OCI-LY7 (cell line): ENCODE data around the gene SMPD2. TPM values are rescaled to one million over a fixed set of nuclear protein-coding genes. Genes with fewer than 3 reads are reported as not detected.

Experiments
- BruUV-seq: library from RNA; stranded (reverse); fragments of 400-500 nt; replicated peaks from 2 replicates; lab custom pipeline; 2021; lab: Mats Ljungman, UMichigan
- CTCF ChIA-PET: fragments of 300-600 bp; sonication (Branson Sonifier 250); formaldehyde crosslinking; loops from one replicate; lab custom pipeline; 2022; ENCODE audit warnings: antibody characterized with exemption; ENCODE audit not compliant: unreplicated experiment; lab: Charles Lee
- POLR2A ChIA-PET: fragments of 300-600 bp; sonication (Branson Sonifier 250); formaldehyde crosslinking; loops from one replicate; lab custom pipeline; 2022; ENCODE audit warnings: antibody characterized with exemption; lab: Charles Lee
- DNase-seq: peaks from one replicate; pipeline ENCODE4 v3.0.0-alpha.2; 2015; ENCODE audit warnings: low spot score
- H2AFZ ChIP-seq: fragments of 200-600 bp; sonication (generic), shearing (Covaris generic); 2 replicates; pipeline ENCODE4 v1.6.1; 2014; ENCODE audit warnings: mild to moderate bottlenecking, antibody characterized with exemption, low read length, moderate library complexity
- H3K27ac ChIP-seq: fragments of 200-600 bp; sonication (generic); 2 replicates; pipeline ENCODE4 v1.5.1; 2014; ENCODE audit warnings: mixed run types, low read depth, mild to moderate bottlenecking, moderate library complexity, low read length, inconsistent platforms; ENCODE audit not compliant: poor library complexity, severe bottlenecking
- H3K36me3 ChIP-seq: fragments of 200-600 bp; sonication (generic); 2 replicates; pipeline ENCODE4 v1.6.1; 2014; ENCODE audit warnings: mild to moderate bottlenecking, antibody characterized with exemption, low read length, moderate library complexity, mixed read lengths; ENCODE audit not compliant: insufficient read depth
- H3K4me1 ChIP-seq: fragments of 200-600 bp; sonication (generic); 2 replicates; pipeline ENCODE4 v1.5.1; 2014; ENCODE audit warnings: mild to moderate bottlenecking, low read length; ENCODE audit not compliant: insufficient read depth, poor library complexity, severe bottlenecking
- H3K4me2 ChIP-seq: fragments of 200-600 bp; sonication (generic); 2 replicates; pipeline ENCODE4 v1.6.1; 2014; ENCODE audit warnings: mild to moderate bottlenecking, low read length
- H3K4me3 ChIP-seq: fragments of 200-600 bp; sonication (generic); 2 replicates; pipeline ENCODE4 v1.5.1; 2014; ENCODE audit warnings: mild to moderate bottlenecking, low read depth, low read length; ENCODE audit not compliant: poor library complexity, severe bottlenecking
- H3K79me2 ChIP-seq: fragments of 200-600 bp; sonication (generic); 2 replicates; pipeline ENCODE4 v1.6.1; 2016; ENCODE audit warnings: low read depth, mild to moderate bottlenecking, low read length, moderate library complexity, mixed read lengths; ENCODE audit not compliant: insufficient read depth
- H3K9me2 ChIP-seq: fragments of 200-600 bp; sonication (generic); 2 replicates; pipeline ENCODE4 v1.6.1; 2016; ENCODE audit warnings: mild to moderate bottlenecking, low read length, mixed read lengths; ENCODE audit not compliant: insufficient read depth
- H3K9me3 ChIP-seq: fragments of 200-600 bp; sonication (generic); 2 replicates; pipeline ENCODE4 v1.6.1; 2014; ENCODE audit warnings: mild to moderate bottlenecking, mixed run types, low read length, mixed read lengths
- H4K20me1 ChIP-seq: fragments of 200-600 bp; sonication (generic); 2 replicates; pipeline ENCODE4 v1.6.1; 2014; ENCODE audit warnings: mild to moderate bottlenecking, antibody characterized with exemption, low read length, moderate library complexity, mixed read lengths; ENCODE audit not compliant: insufficient read depth
- CTCF ChIP-seq: fragments of 200-600 bp; sonication (generic); conservative IDR thresholded peaks from 2 replicates; pipeline ENCODE4 v1.5.1; 2014; ENCODE audit warnings: mild to moderate bottlenecking, antibody characterized with exemption, low read length, moderate library complexity, mixed read lengths
- EZH2phosphoT487 ChIP-seq: fragments of 200-600 bp; sonication (generic); IDR thresholded peaks from 2 replicates; pipeline ENCODE4 v1.6.1; 2018; ENCODE audit warnings: low read depth, borderline replicate concordance, mild to moderate bottlenecking, mixed run types, antibody characterized with exemption, low read length, moderate library complexity, mixed read lengths
- intact Hi-C: fragments of 100-400 bp; cut with micrococcal nuclease; formaldehyde crosslinking; loops from one replicate; pipeline ENCODE4 v1.10.0; 2022; ENCODE audit not compliant: unreplicated experiment
- total RNA-seq, 2 experiments: library from RNA; depleted of rRNA in 1 of 2; stranded (reverse); fragments of >200 nt in 1 of 2; shearing (Covaris generic) in 1 of 2; gene quantifications; 2 replicates each; pipeline ENCODE4 v1.2.3, GENCODE V29; 2014 to 2022

SMPD2 gene
- total RNA-seq, 2 experiments from 2014 or later, result 15.9 to 24.4 TPM

DNA sequence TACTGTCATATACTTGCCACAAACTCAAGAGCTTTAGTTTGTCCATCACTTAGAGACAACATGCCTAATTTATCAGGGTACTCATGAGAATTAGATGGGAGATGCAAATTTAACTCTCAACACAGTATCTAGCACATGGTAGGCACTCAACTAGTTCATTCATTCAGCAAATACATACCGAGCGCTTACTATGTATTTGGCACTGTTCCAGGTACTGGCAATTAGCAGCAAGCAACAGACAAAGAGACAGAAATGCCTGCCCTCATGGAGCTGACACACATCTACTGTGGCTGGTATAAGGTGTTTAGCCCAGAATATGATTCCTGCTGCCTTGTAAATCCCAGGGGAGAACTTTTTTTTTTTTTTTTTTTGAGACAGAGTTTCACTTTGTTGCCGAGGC, 10.3 kb downstream of the SMPD2 start:
- intact Hi-C loops, result loop anchor here (10.0 kb wide), 1 partner anchor 356 kb away; the partner anchor contains the start of genes CEP57L1 and SESN1
- Histone ChIP-seq H3K4me2 (no peak overlapping the region), H3K4me1 (peaks cover 49% of the 10 kb centered on the region), H3K9me3 (no peaks in the 10 kb centered on the region), H3K4me3 (no peak overlapping the region), H4K20me1 (no peaks in the 10 kb centered on the region), H3K79me2 (peaks cover 15% of the 10 kb centered on the region; the same call in 1 of the 2 replicates), H2AFZ (no peak overlapping the region), H3K27ac (no peak overlapping the region), H3K9me2 (no peaks in the 10 kb centered on the region), H3K36me3 (peaks cover 65% of the 10 kb centered on the region)
- CTCF ChIA-PET, result no interaction called here
- DNase-seq, result no peak
- TF ChIP-seq CTCF (no peak), EZH2phosphoT487 (no peak)
- POLR2A ChIA-PET, result interaction anchor here (1.5 kb wide), 1 partner anchor 29 kb away, joined by 5 read pairs; no protein-coding TSS in a partner anchor
- BruUV-seq, result no TSS peak

DNA sequence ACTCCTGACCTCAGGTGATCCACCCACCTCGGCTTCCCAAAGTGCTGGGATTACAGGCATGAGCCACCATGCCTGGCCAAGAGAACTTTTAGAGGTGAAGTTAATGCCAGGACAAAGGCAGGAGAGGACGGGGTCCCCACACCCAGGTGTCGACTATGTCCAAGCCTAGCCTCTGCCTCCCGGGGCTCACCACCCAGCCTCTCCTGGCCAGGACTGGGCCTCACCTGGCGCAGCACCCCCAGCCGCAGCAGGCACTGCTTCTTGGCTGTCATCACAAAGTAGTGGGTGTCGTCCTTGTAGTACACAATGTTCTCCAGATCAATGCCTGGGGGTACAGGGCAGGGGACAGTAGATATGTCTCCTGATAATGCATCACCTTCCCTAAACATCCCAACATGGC, 10.9 kb downstream of the SMPD2 start:
- no peak overlapping the region for H3K27ac ChIP-seq
- H3K4me1 ChIP-seq, result peaks cover 51% of the 10 kb centered on the region
- ChIA-PET POLR2A (interaction anchor here (1.5 to 6.4 kb wide), 2 partner anchors 9 to 29 kb away, joined by 5 to 64 read pairs; partner anchors contain the start of genes PPIL6 and SMPD2), CTCF (no interaction called here)
- intact Hi-C loops, result loop anchor here (10.0 kb wide), 1 partner anchor 357 kb away; the partner anchor contains the start of genes CEP57L1 and SESN1
- no peak for DNase-seq
- peaks cover 59% of the 10 kb centered on the region for H3K36me3 ChIP-seq
- no peak overlapping the region for H2AFZ ChIP-seq
- no peak overlapping the region for H3K4me2 ChIP-seq
- no peaks in the 10 kb centered on the region for H4K20me1 ChIP-seq
- no peak overlapping the region for H3K4me3 ChIP-seq
- no peaks in the 10 kb centered on the region for H3K9me2 ChIP-seq
- BruUV-seq, result no TSS peak
- TF ChIP-seq CTCF, result no peak
- TF ChIP-seq EZH2phosphoT487, result no peak
- H3K79me2 ChIP-seq, result peaks cover 16% of the 10 kb centered on the region; the same call in 1 of the 2 replicates
- H3K9me3 ChIP-seq, result no peaks in the 10 kb centered on the region

- Histone ChIP-seq H3K9me2 (no peaks in the 10 kb centered on the region), H3K4me2 (no peak overlapping the region), H3K4me3 (no peak overlapping the region), H2AFZ (no peak overlapping the region), H3K79me2 (peaks cover 24% of the 10 kb centered on the region; the same call in 1 of the 2 replicates), H4K20me1 (no peaks in the 10 kb centered on the region), H3K4me1 (peaks cover 59% of the 10 kb centered on the region), H3K27ac (peak overlapping the region; percentile 99), H3K36me3 (peaks cover 51% of the 10 kb centered on the region), H3K9me3 (no peaks in the 10 kb centered on the region)
- intact Hi-C loops, result loop anchor here (10.0 kb wide), 1 partner anchor 357 kb away; the partner anchor contains the start of genes CEP57L1 and SESN1
- BruUV-seq, result no TSS peak
- no peak for TF ChIP-seq EZH2phosphoT487
- TF ChIP-seq CTCF, result no peak
- DNase-seq, result no peak
- CTCF ChIA-PET, result no interaction called here
- POLR2A ChIA-PET, result interaction anchor here (6.4 kb wide), 1 partner anchor 10 kb away, joined by 64 read pairs; the partner anchor contains the start of genes PPIL6 and SMPD2
Observed at GRCh38 chr6:109452181-109452580, 11.7 kb downstream of the SMPD2 start.
